Peyer's patch (tissue), 4 donors: ENCODE data around the gene ABCD3. TPM values are rescaled to one million over a fixed set of nuclear protein-coding genes. Genes with fewer than 3 reads are reported as not detected.
A peak's percentile ranks its signal among the peaks of the same experiment; 100 is the strongest.

ENCODE experiments used
- DNase-seq, 3 donors: peaks; one replicate each; pipeline ENCODE4 v3.0.0-alpha.2; 2017 to 2019
- H3K27ac ChIP-seq, 4 donors: fragments of 200-600 bp; sonication (generic); one replicate each; pipeline ENCODE4 v1.5.1; 2016 to 2019
- H3K27me3 ChIP-seq, 2 donors: fragments of 200-600 bp; sonication (generic); one replicate each; pipeline ENCODE4 v1.5.1; 2019
- H3K36me3 ChIP-seq, 3 donors: fragments of 200-600 bp; sonication (generic); one replicate each; pipeline ENCODE4 v1.5.1; 2016 to 2019
- H3K4me1 ChIP-seq, 4 donors: fragments of 200-600 bp; sonication (generic); one replicate each; pipeline ENCODE4 v1.5.1; 2016 to 2019
- H3K4me3 ChIP-seq, 4 donors: fragments of 200-600 bp; sonication (generic); 1 replicate in 3 of 4; 2 replicates in 1 of 4; pipeline ENCODE4 v1.5.1; 2016 to 2019; ENCODE audit warnings: mild to moderate bottlenecking in 1 of 4
- H3K9me3 ChIP-seq, 4 donors: fragments of 200-600 bp; sonication (generic); one replicate each; pipeline ENCODE4 v1.5.1; 2016 to 2019; ENCODE audit warnings: mild to moderate bottlenecking in 1 of 4
- POLR2A ChIP-seq, 2 donors: fragments of 450-650 bp; IDR thresholded peaks; one replicate each; pipeline ENCODE4 v1.5.1; 2017; ENCODE audit warnings: antibody characterized with exemption in 2 of 2, mild to moderate bottlenecking in 2 of 2, moderate library complexity in 2 of 2
- total RNA-seq, 4 donors: library from RNA; depleted of rRNA; stranded (reverse); fragments of >200 nt; gene quantifications; one replicate each; pipeline ENCODE4 v1.1.0, GENCODE V29; 2016
- TF ChIP-seq, protein P1 (sequence below), 6 experiments: fragments of 450-650 bp in 4 of 6; fragments of 200-600 bp in 2 of 6; sonication (generic) in 1 of 6; IDR thresholded peaks; one replicate each; pipeline ENCODE4 v1.5.1; 2017 to 2019; ENCODE audit warnings: antibody characterized with exemption in 6 of 6, mild to moderate bottlenecking in 3 of 6, moderate library complexity in 1 of 6

The ABCD3 gene
- total RNA-seq, 4 donors from 2014 or later, result 22.3 to 66.6 (median 57.0) TPM

DNA sequence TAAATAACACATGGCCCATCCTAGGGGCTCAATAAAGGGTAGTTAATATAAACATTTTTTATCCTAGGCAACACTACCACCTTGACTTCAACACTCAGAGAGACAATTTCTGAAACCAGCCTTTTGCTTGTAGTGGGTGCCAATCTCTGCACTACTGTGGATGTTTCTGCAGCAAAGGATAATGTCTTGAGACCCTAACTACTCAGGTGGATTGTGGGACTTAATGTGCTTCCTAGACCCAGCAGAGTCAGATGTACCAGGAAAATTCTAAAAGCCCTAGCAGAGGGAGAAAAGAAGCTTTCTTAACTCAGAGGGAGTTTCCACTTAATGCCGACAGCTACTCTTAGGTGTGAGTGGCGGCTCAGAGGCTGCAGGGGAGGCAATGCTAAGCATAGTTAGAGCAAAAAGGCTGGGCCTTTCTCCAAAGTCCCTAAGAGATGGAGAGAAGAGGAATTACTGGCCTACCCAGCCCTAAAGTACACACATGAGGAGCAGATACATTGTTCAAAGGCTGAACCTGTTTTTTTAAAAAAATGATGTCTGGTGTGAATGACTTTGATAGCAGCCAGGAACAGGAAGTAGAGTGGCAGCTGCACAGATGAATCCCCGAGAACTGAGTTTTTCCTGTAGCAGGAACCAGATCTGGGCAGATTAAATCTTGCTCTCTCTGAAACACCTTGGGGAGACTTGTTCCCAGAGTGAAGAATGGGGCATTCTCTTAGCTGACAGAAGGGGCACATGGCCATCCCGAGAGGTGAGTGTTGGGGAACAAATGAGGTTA lies 33.5 kb upstream of the ABCD3 start:
- Histone ChIP-seq H3K36me3 (no peaks in the 10 kb centered on the region), H3K4me1 (peaks cover 0 to 24% (median 0%) of the 10 kb centered on the region in 4 donors), H3K9me3 (peaks cover 0 to 4% (median 0%) of the 10 kb centered on the region in 4 donors), H3K27me3 (no peaks in the 10 kb centered on the region), H3K4me3 (peak overlapping the region in 1 of 4 donors; percentile 17), H3K27ac (peak overlapping the region in 3 of 4 donors; percentile 37 to 83 (median 77))
- TF ChIP-seq POLR2A (IDR thresholded peaks at IDR 0.05), result no peak
- DNase-seq, result peak in 2 of 3 donors; percentile 44 to 49

DNA sequence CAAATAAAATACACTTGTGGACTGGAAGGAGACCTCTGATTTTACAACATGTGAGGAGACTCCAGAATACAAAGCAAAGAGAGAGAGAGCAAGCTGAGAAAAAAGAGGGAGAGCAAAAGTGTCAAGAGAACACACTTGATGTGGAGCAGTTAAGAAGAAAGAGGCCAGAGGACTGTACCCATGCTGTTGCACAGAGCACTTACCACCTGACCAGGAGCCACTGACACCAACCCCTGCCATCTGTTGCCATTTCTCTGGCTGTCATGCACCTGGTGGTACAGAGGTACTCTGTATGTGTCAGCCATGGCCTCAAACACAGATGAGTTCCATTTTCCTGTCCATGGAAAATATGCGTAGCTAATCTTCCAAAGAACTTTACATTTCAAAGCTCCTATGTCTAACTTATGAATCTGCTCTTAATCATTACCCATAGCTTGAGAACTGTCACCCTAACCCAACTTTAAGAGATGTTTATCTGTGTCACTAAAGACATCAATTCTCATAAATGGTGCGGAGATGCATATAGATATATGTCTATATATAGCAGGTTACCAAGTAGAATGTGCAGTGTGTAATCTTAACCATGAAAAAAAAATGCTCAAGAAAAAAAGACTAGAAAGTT lies 32.8 kb upstream of the ABCD3 start:
- no peak for DNase-seq
- no peaks in the 10 kb centered on the region for H3K27me3 ChIP-seq

DNA sequence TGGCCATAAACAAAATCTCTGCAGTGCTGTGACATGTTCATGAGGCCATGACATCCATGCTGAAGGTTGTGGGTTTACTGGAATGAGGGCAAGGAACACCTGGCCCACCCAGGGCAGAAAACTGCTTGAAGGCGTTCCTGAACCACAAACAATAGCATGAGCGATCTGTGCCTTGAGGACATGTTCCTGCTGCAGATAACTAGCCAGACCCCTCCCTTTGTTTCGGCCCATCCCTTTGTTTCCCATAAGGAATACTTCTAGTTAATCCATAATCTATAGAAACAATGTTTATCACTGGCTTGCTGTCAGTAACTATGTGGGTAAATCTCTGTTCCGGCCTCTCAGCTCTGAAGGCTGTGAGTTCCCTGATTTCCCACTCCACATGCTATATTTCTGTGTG lies 28.9 kb upstream of the ABCD3 start:
- Histone ChIP-seq H3K27ac (no peak overlapping the region), H3K4me3 (no peak overlapping the region), H3K27me3 (no peaks in the 10 kb centered on the region), H3K36me3 (no peaks in the 10 kb centered on the region), H3K9me3 (peaks cover 0 to 4% (median 0%) of the 10 kb centered on the region in 4 donors), H3K4me1 (peaks cover 0 to 15% (median 0%) of the 10 kb centered on the region in 4 donors)
- no peak for TF ChIP-seq POLR2A (IDR thresholded peaks at IDR 0.05)
- TF ChIP-seq, protein P1, sequence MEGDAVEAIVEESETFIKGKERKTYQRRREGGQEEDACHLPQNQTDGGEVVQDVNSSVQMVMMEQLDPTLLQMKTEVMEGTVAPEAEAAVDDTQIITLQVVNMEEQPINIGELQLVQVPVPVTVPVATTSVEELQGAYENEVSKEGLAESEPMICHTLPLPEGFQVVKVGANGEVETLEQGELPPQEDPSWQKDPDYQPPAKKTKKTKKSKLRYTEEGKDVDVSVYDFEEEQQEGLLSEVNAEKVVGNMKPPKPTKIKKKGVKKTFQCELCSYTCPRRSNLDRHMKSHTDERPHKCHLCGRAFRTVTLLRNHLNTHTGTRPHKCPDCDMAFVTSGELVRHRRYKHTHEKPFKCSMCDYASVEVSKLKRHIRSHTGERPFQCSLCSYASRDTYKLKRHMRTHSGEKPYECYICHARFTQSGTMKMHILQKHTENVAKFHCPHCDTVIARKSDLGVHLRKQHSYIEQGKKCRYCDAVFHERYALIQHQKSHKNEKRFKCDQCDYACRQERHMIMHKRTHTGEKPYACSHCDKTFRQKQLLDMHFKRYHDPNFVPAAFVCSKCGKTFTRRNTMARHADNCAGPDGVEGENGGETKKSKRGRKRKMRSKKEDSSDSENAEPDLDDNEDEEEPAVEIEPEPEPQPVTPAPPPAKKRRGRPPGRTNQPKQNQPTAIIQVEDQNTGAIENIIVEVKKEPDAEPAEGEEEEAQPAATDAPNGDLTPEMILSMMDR (IDR thresholded peaks at IDR 0.05), result no peak
- no peak for DNase-seq

More for the DNA sequence above, 32.8 kb upstream of the ABCD3 start:
- peaks cover 0 to 24% (median 0%) of the 10 kb centered on the region in 4 donors for H3K4me1 ChIP-seq
- no peaks in the 10 kb centered on the region for H3K36me3 ChIP-seq
- TF ChIP-seq POLR2A (IDR thresholded peaks at IDR 0.05), result no peak
- TF ChIP-seq, protein P1 (IDR thresholded peaks at IDR 0.05), result no peak
- peaks cover 0 to 4% (median 0%) of the 10 kb centered on the region in 4 donors for H3K9me3 ChIP-seq
- peak overlapping the region in 1 of 4 donors; percentile 17 for H3K4me3 ChIP-seq
- peak overlapping the region in 3 of 4 donors; percentile 37 to 83 (median 77) for H3K27ac ChIP-seq

DNA sequence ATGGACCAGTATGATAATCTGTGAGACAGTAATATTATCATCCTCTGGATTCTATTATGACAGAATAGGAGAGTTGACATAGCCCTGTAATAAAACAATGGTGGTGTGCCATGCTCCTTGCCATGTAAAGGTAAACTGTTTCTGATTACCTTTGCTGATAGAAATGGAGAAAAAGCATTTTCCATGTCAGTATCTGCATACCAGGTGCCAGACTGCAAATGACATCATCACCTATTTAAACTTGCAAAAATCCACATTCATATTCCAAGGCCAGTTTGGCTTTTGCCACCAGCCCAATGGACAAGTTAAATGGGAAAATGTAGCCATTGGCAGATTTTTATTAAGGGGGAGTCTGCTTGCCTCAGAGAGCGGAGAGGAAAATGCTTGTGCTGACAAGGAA lies 23.9 kb upstream of the ABCD3 start:
- H3K36me3 ChIP-seq, result no peaks in the 10 kb centered on the region
- no peak for TF ChIP-seq POLR2A (IDR thresholded peaks at IDR 0.05)
- TF ChIP-seq, protein P1 (IDR thresholded peaks at IDR 0.05), result no peak
- H3K27ac ChIP-seq, result no peak overlapping the region
- no peak overlapping the region for H3K4me3 ChIP-seq
- no peaks in the 10 kb centered on the region for H3K27me3 ChIP-seq
- H3K4me1 ChIP-seq, result no peaks in the 10 kb centered on the region
- peaks cover 0 to 4% (median 0%) of the 10 kb centered on the region in 4 donors for H3K9me3 ChIP-seq
- no peak for DNase-seq

DNA sequence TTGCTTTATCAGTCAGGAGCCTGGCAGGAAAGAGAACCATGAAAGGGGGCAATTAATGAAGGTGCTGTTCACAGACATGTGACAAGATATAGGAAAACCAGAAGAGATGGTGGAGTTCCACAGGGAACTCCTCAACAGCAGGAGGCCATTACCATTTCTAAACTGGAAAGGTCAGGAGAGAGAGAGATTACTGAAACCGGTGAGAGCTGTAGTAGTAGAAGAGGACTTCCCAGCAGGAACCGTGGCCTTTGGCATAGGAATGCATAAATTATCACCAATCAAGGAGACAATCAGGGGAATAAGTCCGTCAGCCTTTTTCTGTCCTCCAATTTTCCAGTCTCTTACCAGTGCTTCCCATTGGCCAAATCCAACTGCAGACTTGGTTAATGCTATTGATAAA lies 23.0 kb upstream of the ABCD3 start:
- Histone ChIP-seq H3K27me3 (no peaks in the 10 kb centered on the region), H3K9me3 (no peaks in the 10 kb centered on the region), H3K4me3 (no peak overlapping the region), H3K36me3 (no peaks in the 10 kb centered on the region), H3K27ac (no peak overlapping the region), H3K4me1 (no peaks in the 10 kb centered on the region)
- TF ChIP-seq POLR2A (IDR thresholded peaks at IDR 0.05), result no peak
- TF ChIP-seq, protein P1 (IDR thresholded peaks at IDR 0.05), result no peak
- no peak for DNase-seq

DNA sequence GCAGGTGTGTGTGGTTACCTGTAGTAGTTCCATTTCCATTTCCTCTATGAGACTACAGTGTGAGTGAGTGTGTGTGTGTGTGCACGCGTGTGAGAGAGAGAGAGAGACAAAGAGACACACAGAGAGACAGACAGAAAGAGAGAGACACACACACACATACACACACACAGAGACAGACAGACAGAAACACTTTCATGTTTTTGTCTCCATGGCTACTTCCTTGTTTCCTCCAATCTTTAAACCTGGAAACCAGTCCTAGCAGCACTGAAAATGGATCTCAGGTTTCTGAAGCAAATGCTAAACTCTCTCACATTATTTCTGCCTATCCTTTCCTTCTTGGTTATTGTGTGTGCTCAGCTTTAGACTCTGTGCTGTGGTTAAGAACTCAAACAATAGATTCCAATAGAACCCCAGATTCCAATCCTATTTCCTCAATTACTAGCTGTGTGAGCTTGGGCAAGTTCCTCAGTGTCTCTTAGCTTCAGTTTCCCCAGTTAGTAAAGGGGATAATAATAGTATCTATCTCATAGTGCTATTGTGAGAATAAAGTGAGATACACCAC lies 22.4 kb upstream of the ABCD3 start:
- Histone ChIP-seq H3K4me1 (no peaks in the 10 kb centered on the region), H3K36me3 (no peaks in the 10 kb centered on the region), H3K9me3 (no peaks in the 10 kb centered on the region), H3K27ac (no peak overlapping the region), H3K4me3 (no peak overlapping the region), H3K27me3 (no peaks in the 10 kb centered on the region)
- TF ChIP-seq, protein P1 (IDR thresholded peaks at IDR 0.05), result no peak
- TF ChIP-seq POLR2A (IDR thresholded peaks at IDR 0.05), result no peak
- no peak for DNase-seq
